Aorta (tissue), 5 donors: ENCODE measurements around the gene ANKRD55. TPM values are rescaled to one million over a fixed set of nuclear protein-coding genes. Genes with fewer than 3 reads are reported as not detected.
A peak's percentile ranks its signal among the peaks of the same experiment; 100 is the strongest.

ENCODE experiments used
- ATAC-seq: fragments of 200-7000 bp; cut with Tn5 transposase; one replicate; pipeline ENCODE4 v1.9.1; 2022; ENCODE audit warnings: moderate library complexity; ENCODE audit not compliant: low FRiP score
- DNase-seq, 2 donors: peaks; one replicate each; pipeline ENCODE4 v3.0.0-alpha.2; 2020
- H3K27ac ChIP-seq, 2 donors: one replicate each; pipeline ENCODE4 v1.5.1; 2013; ENCODE audit warnings: low read length in 2 of 2, mild to moderate bottlenecking in 2 of 2, moderate library complexity in 2 of 2, control low read depth in 1 of 2, inconsistent platforms in 1 of 2, low read depth in 1 of 2
- H3K27me3 ChIP-seq, 2 donors: one replicate each; pipeline ENCODE4 v1.6.1; 2013; ENCODE audit warnings: control low read depth in 1 of 2, low read length in 1 of 2, mild to moderate bottlenecking in 1 of 2, moderate library complexity in 1 of 2; ENCODE audit not compliant: insufficient read depth in 2 of 2, control insufficient read depth in 1 of 2
- H3K36me3 ChIP-seq, 2 donors: one replicate each; pipeline ENCODE4 v1.6.1; 2013; ENCODE audit warnings: control low read depth in 1 of 2, low read length in 1 of 2, mild to moderate bottlenecking in 1 of 2; ENCODE audit not compliant: insufficient read depth in 2 of 2, control insufficient read depth in 1 of 2
- H3K4me1 ChIP-seq, 2 donors: one replicate each; pipeline ENCODE4 v1.6.1; 2013; ENCODE audit warnings: low read length in 2 of 2, control low read depth in 1 of 2, mild to moderate bottlenecking in 1 of 2, moderate library complexity in 1 of 2; ENCODE audit not compliant: insufficient read depth in 2 of 2, control insufficient read depth in 1 of 2
- H3K4me3 ChIP-seq, 2 donors: one replicate each; pipeline ENCODE4 v1.5.1; 2013; ENCODE audit warnings: low read length in 2 of 2, control low read depth in 1 of 2, mild to moderate bottlenecking in 1 of 2
- H3K9me3 ChIP-seq: one replicate; pipeline ENCODE4 v1.6.1; 2013; ENCODE audit warnings: mild to moderate bottlenecking, low read length; ENCODE audit not compliant: control insufficient read depth
- WGBS, 2 donors: extraction: QIAGEN DNeasy Blood & Tissue Kit; methylation state at CpG; one replicate each; pipeline ENCODE4 v1.1.7; 2013; 5-methylcytosine and 5-hydroxymethylcytosine counted together
- intact Hi-C, 2 donors: fragments of 100-400 bp; cut with DNase I; formaldehyde crosslinking; loops; one replicate each; pipeline versions ENCODE4 v1.14.2 to v1.15.0; 2022
- polyA plus RNA-seq, 2 donors: library from polyadenylated mRNA; stranded (reverse); fragments of 200-250 nt; gene quantifications; one replicate each; pipeline ENCODE4 v1.2.3, GENCODE V29; 2013
- total RNA-seq, 2 donors: library from RNA; stranded (reverse); fragmentation: NEBNext Ultra II Directional; extraction: Animal tissue kit (Norgen Biotek cat#: 25700); gene quantifications; one replicate each; pipeline ENCODE4 v1.2.1, GENCODE V29; 2021
- donor health status: healthy with polysubstance abuse.
- donor health status: Bipolar disorder and iron deficiency.
- donor health status: DM: no; HTN: no; CAD: no.
- donor health status: DM: no; HTN: no; CAD: no.
- donor health status: DM: yes; HTN: yes; CAD: no.

ANKRD55 gene
- total and polyA plus RNA-seq, 4 donors: 0.32 to 0.48 TPM; not detected in 2

- 93 to 99% methylated on average over 7 of the region's 7 CpGs for WGBS, 2 donors
- no peak overlapping the region for H3K27ac ChIP-seq
- intact Hi-C loops: no loop called here
- H3K36me3 ChIP-seq: no peaks in the 10 kb centered on the region
- DNase-seq: no peak
- H3K27me3 ChIP-seq: no peaks in the 10 kb centered on the region
- H3K9me3 ChIP-seq: no peaks in the 10 kb centered on the region
- peaks cover 0 to 1% of the 10 kb centered on the region in 2 donors for H3K4me1 ChIP-seq
- H3K4me3 ChIP-seq: no peak overlapping the region
- ATAC-seq: no peak
Measured at GRCh38 chr5:56077796-56078233, 155.3 kb downstream of the ANKRD55 start.

GRCh38 chr5:56076486-56076885 is 156.6 kb downstream of the ANKRD55 start:
- intact Hi-C loops: no loop called here

GRCh38 chr5:56075361-56075760 is 157.8 kb downstream of the ANKRD55 start:
- H3K4me3 ChIP-seq: no peak overlapping the region
- intact Hi-C loops: no loop called here
- H3K9me3 ChIP-seq: no peaks in the 10 kb centered on the region
- H3K36me3 ChIP-seq: no peaks in the 10 kb centered on the region
- no peak overlapping the region for H3K27ac ChIP-seq
- H3K4me1 ChIP-seq: peaks cover 0 to 4% of the 10 kb centered on the region in 2 donors
- WGBS, 2 donors: 58 to 66% methylated on average over 2 of the region's 2 CpGs
- DNase-seq (no peak), ATAC-seq (peak; percentile 72)
- no peaks in the 10 kb centered on the region for H3K27me3 ChIP-seq

More at GRCh38 chr5:56076486-56076885, 156.6 kb downstream of the ANKRD55 start:
- ATAC-seq: no peak
- Histone ChIP-seq H3K9me3 (no peaks in the 10 kb centered on the region), H3K27ac (no peak overlapping the region), H3K4me1 (peaks cover 0 to 3% of the 10 kb centered on the region in 2 donors), H3K36me3 (no peaks in the 10 kb centered on the region), H3K4me3 (no peak overlapping the region), H3K27me3 (no peaks in the 10 kb centered on the region)
- WGBS, 2 donors: 89 to 91% methylated on average over 3 of the region's 3 CpGs
- no peak for DNase-seq

- no peak overlapping the region for H3K27ac ChIP-seq
- no peak for ATAC-seq
- intact Hi-C loops: no loop called here
- no peaks in the 10 kb centered on the region for H3K27me3 ChIP-seq
- no peak for DNase-seq
- no peaks in the 10 kb centered on the region for H3K36me3 ChIP-seq
- no peak overlapping the region for H3K4me3 ChIP-seq
- peaks cover 0 to 4% of the 10 kb centered on the region in 2 donors for H3K4me1 ChIP-seq
- 80 to 83% methylated on average over 6 of the region's 6 CpGs for WGBS, 2 donors
- H3K9me3 ChIP-seq: no peaks in the 10 kb centered on the region
Measured at GRCh38 chr5:56072863-56073766, 160.0 kb downstream of the ANKRD55 start.

GRCh38 chr5:56071470-56071869 is 161.7 kb downstream of the ANKRD55 start:
- WGBS, 2 donors: 24 to 41% methylated on average over 4 of the region's 4 CpGs
- no peaks in the 10 kb centered on the region for H3K27me3 ChIP-seq
- DNase-seq (no peak), ATAC-seq (no peak)
- H3K4me1 ChIP-seq: peaks cover 0 to 4% of the 10 kb centered on the region in 2 donors
- intact Hi-C loops: no loop called here
- H3K27ac ChIP-seq: no peak overlapping the region
- no peaks in the 10 kb centered on the region for H3K9me3 ChIP-seq
- H3K4me3 ChIP-seq: no peak overlapping the region
- no peaks in the 10 kb centered on the region for H3K36me3 ChIP-seq

GRCh38 chr5:56070851-56071465 is 162.2 kb downstream of the ANKRD55 start:
- no peaks in the 10 kb centered on the region for H3K27me3 ChIP-seq
- H3K4me1 ChIP-seq: peaks cover 0 to 4% of the 10 kb centered on the region in 2 donors
- H3K36me3 ChIP-seq: no peaks in the 10 kb centered on the region
- ATAC-seq (peak; percentile 33), DNase-seq (no peak)
- intact Hi-C loops: no loop called here
- no peak overlapping the region for H3K4me3 ChIP-seq
- no peak overlapping the region for H3K27ac ChIP-seq
- no peaks in the 10 kb centered on the region for H3K9me3 ChIP-seq
- 0 to 1% methylated on average over 2 of the region's 2 CpGs for WGBS, 2 donors

- H3K36me3 ChIP-seq: no peaks in the 10 kb centered on the region
- 30 to 66% methylated on average over 3 of the region's 3 CpGs for WGBS, 2 donors
- intact Hi-C loops: no loop called here
- no peak overlapping the region for H3K4me3 ChIP-seq
- H3K27me3 ChIP-seq: no peaks in the 10 kb centered on the region
- DNase-seq (no peak), ATAC-seq (peak; percentile 39)
- H3K9me3 ChIP-seq: no peaks in the 10 kb centered on the region
- H3K4me1 ChIP-seq: peaks cover 0 to 2% of the 10 kb centered on the region in 2 donors
- no peak overlapping the region for H3K27ac ChIP-seq
Measured at GRCh38 chr5:56069652-56070226, 163.4 kb downstream of the ANKRD55 start.

GRCh38 chr5:56066931-56067450 is 166.1 kb downstream of the ANKRD55 start:
- Histone ChIP-seq H3K27me3 (no peaks in the 10 kb centered on the region), H3K4me3 (no peak overlapping the region), H3K27ac (no peak overlapping the region), H3K9me3 (no peaks in the 10 kb centered on the region), H3K36me3 (no peaks in the 10 kb centered on the region), H3K4me1 (peaks cover 0 to 2% of the 10 kb centered on the region in 2 donors)
- intact Hi-C loops: no loop called here
- ATAC-seq (no peak), DNase-seq (no peak)
- WGBS, 2 donors: 95 to 97% methylated on average over 3 of the region's 3 CpGs
